ENCODE results near the gene MLLT10. TPM values are rescaled to one million over a fixed set of nuclear protein-coding genes. Genes with fewer than 3 reads are reported as not detected.

MLLT10 gene
- total RNA-seq, 1 experiment from 2014 or later, result 22.5 TPM

DNA sequence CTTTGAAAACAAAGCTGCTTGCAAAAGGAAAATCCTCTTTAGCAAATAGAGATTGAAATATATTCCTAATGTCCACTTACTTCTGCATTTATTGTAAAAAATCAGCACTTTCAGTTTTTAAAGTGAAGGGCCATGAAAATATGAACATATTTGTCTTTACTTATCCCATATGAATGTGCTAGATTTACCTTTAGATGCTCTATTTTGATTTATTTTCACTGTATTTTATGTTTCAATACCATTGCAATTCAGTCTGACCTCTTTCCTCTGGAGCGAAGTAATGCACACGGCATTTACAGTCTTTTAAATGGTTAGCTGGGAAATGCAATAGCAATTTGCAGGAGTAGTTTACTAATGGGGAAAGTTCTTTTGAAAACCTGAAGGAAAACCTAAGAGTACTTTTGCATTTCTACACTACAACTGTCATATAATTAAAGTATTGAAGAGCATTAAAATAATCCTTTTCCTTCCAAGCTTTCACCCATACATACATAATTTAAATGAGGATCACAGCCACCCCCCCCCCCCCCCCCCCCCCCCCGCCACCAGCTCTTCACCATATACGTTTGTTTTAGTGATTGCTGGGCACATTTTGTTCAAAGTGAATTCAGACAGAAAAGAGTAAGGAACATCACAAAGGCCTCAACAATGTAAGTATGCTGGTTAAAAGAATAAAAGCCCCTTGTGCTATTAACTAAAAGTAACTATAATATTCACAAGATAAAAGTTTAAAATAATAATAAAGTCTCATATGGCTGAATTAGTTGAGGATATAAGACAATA, 12.1 kb upstream of the MLLT10 start:
- H3K9me3 ChIP-seq, result no peaks in the 10 kb centered on the region
- H3K27me3 ChIP-seq, result no peaks in the 10 kb centered on the region
- H3K36me3 ChIP-seq, result no peaks in the 10 kb centered on the region; the same call in 1 of the 2 replicates
- H3K4me3 ChIP-seq, result peak overlapping the region; percentile 18
- DNase-seq, result no peak

DNA sequence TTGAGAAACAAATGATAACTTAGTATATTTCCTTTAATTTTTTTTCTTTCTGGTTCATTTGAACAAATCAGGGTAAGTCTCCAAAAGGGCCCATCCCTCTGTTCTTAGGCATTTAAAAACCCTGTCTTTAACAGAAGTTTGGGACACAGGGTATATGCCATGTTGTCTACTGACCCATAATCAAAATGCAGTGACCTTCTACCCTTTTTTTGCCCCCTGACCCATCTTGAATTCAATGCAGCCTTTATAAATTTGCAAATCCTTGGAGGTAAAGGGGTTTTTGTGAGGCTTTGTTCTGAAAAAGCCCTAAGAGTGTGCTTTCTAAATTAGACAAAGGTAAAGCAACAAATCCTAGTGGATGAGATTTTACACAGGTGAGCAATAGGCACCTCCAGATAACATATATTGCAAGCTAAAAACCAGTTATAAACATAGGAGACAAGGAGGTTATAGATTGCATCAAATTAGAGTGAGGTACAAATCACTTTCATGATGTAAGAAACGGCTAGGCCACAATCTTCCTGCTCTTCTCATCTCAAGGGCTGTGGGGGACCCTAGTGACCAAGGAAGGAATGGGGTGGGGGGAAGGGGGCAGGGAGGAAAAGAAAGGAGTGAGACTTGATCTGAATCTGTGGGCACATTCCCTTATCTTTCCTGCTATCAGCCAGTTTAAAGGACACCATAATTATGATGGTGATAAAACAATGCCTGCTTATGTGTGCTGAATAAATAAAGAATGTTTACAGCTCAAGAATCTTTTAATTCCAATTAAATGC, 11.2 kb upstream of the MLLT10 start:
- Histone ChIP-seq H3K9me3 (no peaks in the 10 kb centered on the region), H3K4me3 (no peak overlapping the region), H3K27me3 (no peaks in the 10 kb centered on the region), H3K36me3 (no peaks in the 10 kb centered on the region; the same call in 1 of the 2 replicates)
- no peak for DNase-seq

DNA sequence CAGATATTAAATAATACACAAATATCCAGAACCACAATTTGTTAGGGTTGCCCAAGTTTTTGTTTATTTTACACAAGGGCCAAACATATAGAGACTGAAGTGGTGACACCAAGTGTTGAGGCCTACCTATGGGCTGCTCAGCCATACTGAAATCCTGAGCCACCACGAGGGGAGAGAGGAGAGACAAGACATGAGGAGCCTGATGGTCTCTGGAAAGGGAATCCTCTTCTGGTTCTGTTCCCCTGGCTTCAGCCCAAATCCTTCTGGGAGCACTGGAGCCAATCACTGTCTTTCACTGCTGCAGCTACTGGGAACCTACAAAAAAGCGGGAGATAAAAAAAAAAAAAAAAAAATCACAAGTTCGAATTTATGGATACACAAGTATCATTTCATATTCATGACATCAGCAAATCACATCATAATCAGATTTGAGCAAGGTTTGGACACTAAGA, 10.4 kb upstream of the MLLT10 start:
- no peaks in the 10 kb centered on the region; the same call in 1 of the 2 replicates for H3K36me3 ChIP-seq
- no peaks in the 10 kb centered on the region for H3K9me3 ChIP-seq
- no peaks in the 10 kb centered on the region for H3K27me3 ChIP-seq
- DNase-seq, result peak; percentile 69
- peak overlapping the region; percentile 63 for H3K4me3 ChIP-seq

DNA sequence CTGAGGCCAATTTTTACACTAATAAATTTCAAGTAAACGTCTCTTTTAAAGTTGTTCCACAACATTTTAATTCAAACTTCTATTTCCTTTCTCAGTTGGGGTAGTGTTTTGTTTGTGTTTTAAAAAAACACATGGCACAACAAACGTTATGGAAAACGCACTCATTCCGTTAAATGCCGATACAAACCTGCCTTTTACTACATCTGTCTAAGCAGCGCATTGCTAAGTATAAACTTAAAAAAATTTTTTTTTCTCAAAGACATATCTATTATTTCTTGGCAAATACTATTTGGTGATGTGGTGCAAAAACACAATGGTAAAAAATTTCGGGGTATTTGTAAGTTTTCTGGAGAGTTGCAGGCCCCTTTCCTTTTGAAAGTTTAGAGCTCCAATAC, 9.9 kb upstream of the MLLT10 start:
- H3K27me3 ChIP-seq, result no peaks in the 10 kb centered on the region
- peak overlapping the region; percentile 63 for H3K4me3 ChIP-seq
- H3K36me3 ChIP-seq, result no peaks in the 10 kb centered on the region; the same call in 1 of the 2 replicates
- no peaks in the 10 kb centered on the region for H3K9me3 ChIP-seq
- no peak for DNase-seq

DNA sequence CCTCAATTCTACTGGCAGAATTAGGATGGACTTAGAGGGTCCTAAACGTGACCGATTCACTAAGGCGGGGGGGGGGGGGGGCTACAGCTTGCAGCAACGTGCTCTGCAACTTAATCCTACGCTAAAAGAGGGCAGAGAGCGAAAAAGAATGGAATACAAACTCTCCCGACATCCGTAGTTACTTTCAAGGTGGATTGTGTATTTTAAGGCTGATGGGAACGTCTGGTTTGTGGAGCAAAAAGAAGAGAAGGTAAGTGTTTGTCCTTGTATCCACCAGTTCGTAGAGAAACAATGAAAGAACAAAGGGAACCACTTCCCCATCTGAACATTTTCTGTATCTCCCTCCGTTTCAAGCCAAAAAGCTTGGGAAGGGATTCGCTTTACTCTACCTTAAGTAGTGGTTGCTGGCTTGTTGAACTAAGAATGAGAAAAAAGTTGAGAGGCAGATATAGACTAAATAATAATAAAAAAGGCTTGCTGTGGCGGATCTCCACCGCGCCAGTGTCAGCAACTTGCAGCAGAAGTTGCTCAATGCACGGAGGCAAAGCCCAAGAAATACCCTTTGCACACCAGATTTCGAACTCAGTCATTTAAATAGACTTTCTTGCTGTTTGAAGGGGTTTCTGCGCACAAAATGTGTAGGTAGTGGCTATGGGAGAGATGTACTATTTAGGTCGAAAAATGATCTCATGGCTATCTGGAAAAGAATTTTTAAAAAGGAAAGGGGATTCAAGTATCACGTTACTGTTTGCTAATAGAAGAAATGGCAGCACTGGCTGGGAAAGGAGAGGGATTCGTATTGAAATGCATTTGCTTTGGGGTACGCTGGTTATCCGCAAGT, 9.3 kb upstream of the MLLT10 start:
- no peaks in the 10 kb centered on the region for H3K27me3 ChIP-seq
- no peaks in the 10 kb centered on the region for H3K9me3 ChIP-seq
- no peaks in the 10 kb centered on the region; the same call in 1 of the 2 replicates for H3K36me3 ChIP-seq
- H3K4me3 ChIP-seq, result peak overlapping the region; percentile 63
- no peak for DNase-seq

DNA sequence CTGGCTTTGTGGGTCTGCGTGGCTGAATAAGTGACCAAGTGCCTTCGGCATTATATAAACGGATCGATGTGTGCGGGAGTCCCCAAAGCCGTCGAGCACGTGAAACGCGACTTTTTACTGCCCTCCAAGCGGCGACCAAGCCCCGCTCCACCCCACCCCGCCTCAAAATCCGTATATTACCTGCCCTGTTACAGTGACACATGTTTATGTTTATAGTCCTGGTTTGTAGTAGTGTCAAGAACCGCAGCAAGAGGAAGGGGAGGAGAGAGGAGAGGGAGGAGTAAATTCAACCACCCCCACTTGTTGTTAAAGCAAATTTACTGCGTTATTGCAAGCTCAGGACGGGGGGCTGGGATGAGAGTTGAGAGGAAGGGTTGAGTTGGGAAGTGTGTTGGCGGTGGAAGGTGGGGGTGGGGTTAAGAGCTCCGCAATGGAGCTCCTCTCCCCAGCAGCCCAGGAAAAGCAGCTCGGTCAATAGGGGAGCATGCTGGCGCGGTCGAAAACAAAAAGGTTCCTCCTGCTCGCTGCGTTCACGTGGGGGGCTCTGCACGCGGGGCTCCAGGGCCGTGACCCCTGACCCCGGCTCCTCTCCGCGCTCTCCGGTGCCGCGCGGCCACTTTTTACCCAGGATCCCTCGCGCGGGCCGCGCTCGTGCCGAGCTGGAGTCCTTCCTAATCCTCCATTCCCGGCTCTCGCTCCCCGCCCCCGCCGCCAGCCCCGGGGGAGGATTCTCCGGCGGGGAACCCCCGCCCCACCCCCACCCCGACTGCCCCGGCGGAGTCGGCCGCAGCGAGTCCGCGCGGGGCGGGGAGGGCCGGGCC, 8.5 kb upstream of the MLLT10 start, which contains the start of gene SKIDA1:
TSS of gene SKIDA1 (minus strand) at position 316 of the 821 bp plus-strand sequence. CDS start 7,860 bp downstream, outside the sequence.
- peak within 1 kb of the TSS; percentile 63 for H3K4me3 ChIP-seq
- no peaks in the 10 kb centered on the region for H3K27me3 ChIP-seq
- H3K9me3 ChIP-seq, result no peaks in the 10 kb centered on the region
- H3K36me3 ChIP-seq, result no peaks in the 10 kb centered on the region; the same call in 1 of the 2 replicates
- peak; percentile 91 for DNase-seq

DNA sequence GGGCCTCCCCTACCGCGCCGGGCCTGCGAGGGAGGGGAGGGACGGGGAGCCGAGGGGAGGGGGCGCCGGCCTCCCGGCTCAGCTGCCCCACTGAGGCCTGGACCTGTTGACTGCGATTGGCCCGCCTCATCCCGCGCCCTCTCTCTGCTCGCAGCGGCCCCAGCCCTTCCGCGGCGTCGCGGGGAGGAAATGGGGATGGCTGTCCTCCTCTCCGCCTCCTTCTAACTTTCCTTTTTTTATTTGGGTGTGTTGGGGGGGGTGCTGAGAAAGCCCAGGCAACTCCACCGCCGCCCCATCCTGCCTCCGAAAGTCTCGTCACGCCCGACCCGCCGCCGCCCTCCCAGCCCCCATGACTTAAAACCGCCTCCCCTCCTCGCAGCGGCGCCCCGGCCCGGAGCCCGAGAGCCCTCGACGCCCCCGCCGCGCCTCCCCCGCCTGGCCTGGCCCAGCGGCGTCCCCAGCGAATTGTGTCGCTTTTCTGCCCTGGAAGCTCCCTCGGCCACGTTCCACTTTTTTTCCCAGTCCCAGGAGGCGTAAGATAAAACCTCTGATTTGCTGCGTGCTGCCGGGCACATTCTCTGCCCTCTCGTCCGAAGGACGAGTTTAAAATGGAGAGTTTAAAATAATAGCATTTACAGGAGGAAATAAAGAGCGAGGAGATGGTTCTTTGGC, 7.7 kb upstream of the MLLT10 start:
- peak overlapping the region; percentile 63 for H3K4me3 ChIP-seq
- no peaks in the 10 kb centered on the region for H3K9me3 ChIP-seq
- H3K36me3 ChIP-seq, result no peaks in the 10 kb centered on the region; the same call in 1 of the 2 replicates
- H3K27me3 ChIP-seq, result no peaks in the 10 kb centered on the region
- peak; percentile 93 for DNase-seq

DNA sequence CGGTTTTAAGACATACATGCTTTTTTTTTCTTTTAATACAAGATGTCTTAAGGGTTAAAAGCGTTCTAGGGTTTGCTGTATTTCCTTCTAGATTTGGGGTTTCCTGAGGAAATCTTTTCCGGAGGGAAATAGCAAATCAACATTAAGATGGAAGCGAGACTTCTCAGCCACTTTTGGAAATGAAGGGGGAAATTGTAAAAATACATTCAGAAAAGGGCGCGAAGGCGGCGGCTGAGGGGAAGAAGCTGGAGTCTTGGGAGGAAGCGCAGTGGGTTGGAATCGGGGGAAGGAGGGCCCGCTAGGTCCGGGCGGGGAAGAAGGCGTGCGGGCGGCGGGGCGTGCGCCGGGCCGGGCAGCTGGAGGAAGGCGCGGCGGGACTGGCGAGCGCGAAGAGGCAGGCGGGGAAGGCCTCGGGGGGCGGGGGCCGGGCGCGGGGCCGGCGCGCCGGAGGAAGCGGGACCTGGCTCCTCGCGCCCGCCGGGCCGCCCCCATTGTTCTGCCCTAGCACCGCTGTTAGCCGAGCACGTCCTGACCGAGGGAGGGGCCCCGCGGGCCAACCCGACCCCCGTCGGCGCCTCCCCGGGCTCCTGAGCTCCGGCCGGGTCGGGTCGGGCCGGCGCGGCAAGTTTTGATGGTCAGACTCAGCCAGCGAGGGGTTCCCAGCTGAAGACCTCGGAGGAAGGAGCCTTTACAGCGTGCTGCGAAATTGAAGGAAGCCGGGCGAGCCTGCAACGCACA, 7.0 kb upstream of the MLLT10 start:
- H3K4me3 ChIP-seq, result peak overlapping the region; percentile 63
- no peaks in the 10 kb centered on the region for H3K9me3 ChIP-seq
- DNase-seq, result peak; percentile 75
- H3K36me3 ChIP-seq, result no peaks in the 10 kb centered on the region; the same call in 1 of the 2 replicates
- H3K27me3 ChIP-seq, result no peaks in the 10 kb centered on the region

DNA sequence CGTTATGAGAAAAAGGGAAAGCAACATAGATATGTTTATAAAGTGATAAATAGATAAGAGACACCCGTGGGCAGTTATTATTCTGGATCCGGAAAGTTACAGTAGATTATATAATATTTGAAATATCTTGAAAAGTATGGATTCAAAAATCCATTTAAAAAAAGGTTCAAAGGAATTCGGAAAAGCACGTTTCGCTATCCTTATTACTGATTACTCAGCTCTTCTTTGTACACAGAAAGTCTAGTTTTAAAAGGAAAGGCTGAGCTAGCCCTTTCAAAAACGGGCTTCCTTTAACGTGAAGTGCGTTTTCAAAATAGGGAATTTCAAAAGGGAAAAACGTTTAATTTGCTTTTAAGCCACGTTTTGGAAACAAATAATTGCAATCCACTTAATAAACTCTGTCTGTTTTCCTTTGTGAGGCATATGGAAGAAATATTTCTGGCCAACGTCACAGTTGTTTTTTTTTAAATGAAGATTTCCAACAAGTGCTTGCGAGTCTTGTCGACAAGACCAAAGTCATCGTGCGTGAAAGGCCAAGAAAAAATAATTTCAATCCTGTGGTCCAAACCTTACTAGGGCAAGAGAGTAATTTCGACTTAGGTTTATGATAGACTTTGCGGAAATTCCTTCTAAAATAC, 6.3 kb upstream of the MLLT10 start:
- DNase-seq, result no peak
- H3K27me3 ChIP-seq, result no peaks in the 10 kb centered on the region
- H3K4me3 ChIP-seq, result peak overlapping the region; percentile 63
- H3K9me3 ChIP-seq, result no peaks in the 10 kb centered on the region
- H3K36me3 ChIP-seq, result no peaks in the 10 kb centered on the region; the same call in 1 of the 2 replicates

DNA sequence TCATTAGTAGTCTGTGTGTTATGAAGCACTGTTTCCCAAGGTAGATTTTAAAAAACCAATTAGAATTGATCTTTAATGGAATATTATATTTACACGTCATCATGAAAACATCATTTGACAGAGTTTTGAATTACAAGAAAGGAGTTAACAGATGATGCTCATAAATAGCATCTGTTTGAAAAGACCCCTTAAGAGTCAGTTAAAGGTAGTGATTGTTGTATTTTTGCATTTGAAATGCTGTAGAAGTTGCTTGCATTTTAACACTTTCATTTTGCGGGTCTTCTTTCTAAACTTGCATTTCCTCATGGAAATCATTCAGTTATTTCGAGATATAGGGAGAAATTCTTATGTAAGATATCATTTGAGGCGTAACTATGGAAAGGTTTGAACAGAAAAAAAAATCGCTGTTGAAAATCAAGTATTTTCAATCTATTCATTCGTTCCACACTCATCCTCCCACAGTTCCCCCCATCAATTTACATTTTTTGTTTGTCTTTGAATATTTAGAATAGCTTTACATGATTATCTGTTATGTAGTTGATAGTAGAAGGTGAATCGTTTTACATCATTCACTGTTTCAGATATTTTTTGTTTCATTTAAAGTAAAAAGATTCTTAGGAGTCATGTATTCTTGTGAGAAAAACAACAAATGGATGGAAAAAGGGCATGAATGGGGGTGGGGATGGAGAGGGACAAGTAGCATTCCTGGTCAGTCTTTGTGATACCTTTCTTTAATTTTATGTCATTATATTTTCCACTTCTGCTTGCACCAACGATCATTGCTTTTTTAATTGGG, 5.6 kb upstream of the MLLT10 start:
- Histone ChIP-seq H3K36me3 (no peaks in the 10 kb centered on the region; the same call in 1 of the 2 replicates), H3K4me3 (peak overlapping the region; percentile 63)
- DNase-seq, result no peak

DNA sequence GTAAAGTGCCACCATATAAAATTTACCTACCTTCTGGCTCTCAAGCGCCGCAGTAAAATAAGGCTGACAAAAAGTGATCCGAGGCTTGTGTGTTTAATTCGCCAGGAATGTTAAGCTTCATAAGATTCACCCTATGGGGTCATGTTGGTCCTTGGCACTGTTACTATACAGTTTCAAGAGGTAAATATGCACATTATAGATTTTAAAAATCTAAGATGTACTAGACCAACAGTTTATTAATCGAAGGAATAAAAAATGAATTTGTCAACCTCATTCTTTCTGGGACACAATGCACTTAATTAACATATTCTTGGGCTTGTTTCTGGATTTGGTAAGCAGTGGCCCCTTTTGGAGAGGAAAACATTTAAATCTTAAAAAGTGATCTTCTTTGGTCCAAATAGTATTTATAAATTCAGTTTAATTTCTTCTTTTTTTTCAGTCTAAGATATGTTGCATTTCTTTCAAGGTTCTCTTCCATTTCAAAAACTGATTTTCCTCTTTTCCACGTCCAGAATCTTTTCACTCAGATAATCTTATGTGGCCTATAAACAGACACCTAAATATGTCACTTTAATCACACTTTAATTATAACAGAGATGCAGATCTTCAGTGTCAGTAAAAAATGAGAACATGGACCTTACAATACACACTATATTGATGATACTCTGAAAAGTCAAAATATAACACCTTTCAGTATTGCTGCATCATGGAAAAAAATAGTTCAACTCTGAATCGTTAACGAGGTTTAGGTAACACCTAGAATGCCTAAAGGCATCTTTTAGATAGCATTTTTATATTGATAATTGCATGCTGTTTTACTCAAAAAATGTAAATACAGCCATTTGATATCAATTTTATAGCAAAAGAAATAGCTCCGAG, 4.8 kb upstream of the MLLT10 start:
- no peaks in the 10 kb centered on the region for H3K9me3 ChIP-seq
- H3K36me3 ChIP-seq, result no peaks in the 10 kb centered on the region
- H3K4me3 ChIP-seq, result peak overlapping the region; percentile 63
- DNase-seq, result no peak
- no peaks in the 10 kb centered on the region for H3K27me3 ChIP-seq

More for the DNA sequence above, 5.6 kb upstream of the MLLT10 start:
- Histone ChIP-seq H3K27me3 (no peaks in the 10 kb centered on the region), H3K9me3 (no peaks in the 10 kb centered on the region)

DNA sequence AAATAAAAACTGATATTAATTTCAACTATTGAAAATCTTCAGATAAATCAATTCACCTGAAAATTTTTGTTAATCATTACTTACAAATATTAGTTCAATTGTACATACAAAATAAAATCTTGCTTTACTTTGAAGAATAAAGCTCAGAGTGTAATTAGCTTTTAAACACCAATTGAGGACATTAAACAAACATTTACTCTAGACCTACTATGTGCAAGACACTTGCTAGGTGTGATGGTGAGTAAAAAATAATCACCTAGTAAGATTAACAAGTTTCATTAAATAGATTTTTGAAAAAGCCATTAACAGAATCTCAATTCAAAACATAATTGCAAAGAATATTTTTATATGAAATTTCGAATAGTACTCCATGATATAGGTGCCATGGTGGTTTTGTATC, 3.9 kb upstream of the MLLT10 start:
- DNase-seq, result no peak
- Histone ChIP-seq H3K36me3 (no peaks in the 10 kb centered on the region; the same call in 1 of the 2 replicates), H3K9me3 (no peaks in the 10 kb centered on the region), H3K4me3 (no peak overlapping the region), H3K27me3 (no peaks in the 10 kb centered on the region)

DNA sequence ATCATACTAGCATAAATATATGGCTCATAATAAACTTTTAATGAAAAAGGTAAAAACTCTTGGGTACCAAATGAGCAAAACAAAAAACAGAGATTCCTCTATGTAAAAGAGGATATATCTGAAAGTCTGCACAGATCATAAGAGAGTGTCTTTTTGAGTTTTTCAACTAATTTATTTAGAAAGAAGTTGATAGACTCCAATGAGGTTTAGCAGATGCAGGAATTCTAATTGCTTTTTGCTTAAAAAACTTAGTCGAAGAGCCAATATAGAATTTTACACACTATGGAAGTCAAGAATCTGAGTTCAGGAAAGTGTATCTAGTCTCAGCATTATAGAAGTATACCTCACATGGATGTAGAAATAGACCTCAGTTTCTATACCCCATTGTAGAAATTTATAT, 3.4 kb upstream of the MLLT10 start:
- H3K27me3 ChIP-seq, result no peaks in the 10 kb centered on the region
- H3K4me3 ChIP-seq, result no peak overlapping the region
- peaks cover 4% of the 10 kb centered on the region for H3K36me3 ChIP-seq
- DNase-seq, result no peak
- H3K9me3 ChIP-seq, result no peaks in the 10 kb centered on the region

Data from MG63 (cell line).